ENCODE results near the gene KCNK3. TPM values are rescaled to one million over a fixed set of nuclear protein-coding genes. Genes with fewer than 3 reads are reported as not detected.
A peak's percentile ranks its signal among the peaks of the same experiment; 100 is the strongest.

KCNK3 gene
- total RNA-seq, 2 experiments from 2014 or later, result not detected

- no peak for ATAC-seq
- intact Hi-C loops (cut with micrococcal nuclease), result no loop called here
Observed at GRCh38 chr2:26687801-26688200, 4.7 kb upstream of the KCNK3 start.

DNA sequence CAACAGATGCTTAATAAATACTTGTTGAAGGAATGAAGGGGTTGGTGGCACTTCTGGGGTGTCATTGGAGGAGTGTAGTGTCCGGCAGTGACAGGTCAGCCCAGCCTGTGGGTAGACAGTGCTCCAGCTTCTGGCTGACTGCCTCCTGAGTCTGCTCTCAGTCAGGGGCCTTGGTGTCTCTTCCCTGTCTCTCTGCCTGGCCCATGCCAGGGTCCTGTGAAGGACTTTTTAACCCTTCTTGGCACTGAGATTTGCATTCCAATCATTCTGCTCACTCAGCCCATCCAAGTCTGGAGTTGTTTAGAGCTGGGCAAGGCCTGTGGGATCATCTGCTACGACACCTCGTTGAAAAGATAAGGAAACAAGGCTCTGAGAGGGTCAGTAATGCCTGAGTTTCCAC lies 1.4 kb upstream of the KCNK3 start:
- CTCF ChIA-PET, result no interaction called here
- intact Hi-C loops (cut with micrococcal nuclease), result no loop called here

More at GRCh38 chr2:26687801-26688200, 4.7 kb upstream of the KCNK3 start:
- ChIA-PET POLR2A (no interaction called here), CTCF (no interaction called here)
- Mint-ChIP-seq H3K36me3 (ENCODE audit: low read depth) (no peaks in the 10 kb centered on the region), H3K4me1 (ENCODE audit: low read depth) (no peaks in the 10 kb centered on the region), H3K27ac (no peak overlapping the region), H3K27me3 (peaks cover 29% of the 10 kb centered on the region), H3K4me3 (no peak overlapping the region), H3K9me3 (no peaks in the 10 kb centered on the region)
- no peak for DNase-seq
- no peak for TF ChIP-seq CTCF (IDR thresholded peaks at IDR 0.05)

GRCh38 chr2:26691881-26692278 lies 642 bp upstream of the KCNK3 start:
- no peak for TF ChIP-seq CTCF (IDR thresholded peaks at IDR 0.05)
- CTCF ChIA-PET, result interaction anchor here (1.0 kb wide), 1 partner anchor 155 kb away, joined by 4 read pairs; no protein-coding TSS in a partner anchor
- no peaks in the 10 kb centered on the region for H3K36me3 Mint-ChIP-seq (ENCODE audit: low read depth)
- ATAC-seq (no peak), DNase-seq (no peak)
- no peak overlapping the region for H3K27ac Mint-ChIP-seq
- intact Hi-C loops (cut with micrococcal nuclease), result no loop called here
- H3K9me3 Mint-ChIP-seq, result no peaks in the 10 kb centered on the region
- peaks cover 4% of the 10 kb centered on the region for H3K4me1 Mint-ChIP-seq (ENCODE audit: low read depth)
- POLR2A ChIA-PET, result no interaction called here
- H3K27me3 Mint-ChIP-seq, result peaks cover 45% of the 10 kb centered on the region
- no peak overlapping the region for H3K4me3 Mint-ChIP-seq

More for the DNA sequence above, 1.4 kb upstream of the KCNK3 start:
- peaks cover 4% of the 10 kb centered on the region for H3K4me1 Mint-ChIP-seq (ENCODE audit: low read depth)
- no peak overlapping the region for H3K27ac Mint-ChIP-seq
- ATAC-seq, result no peak
- no peak for DNase-seq
- no peak overlapping the region for H3K4me3 Mint-ChIP-seq
- peaks cover 50% of the 10 kb centered on the region for H3K27me3 Mint-ChIP-seq
- TF ChIP-seq CTCF (IDR thresholded peaks at IDR 0.05), result no peak
- no peaks in the 10 kb centered on the region for H3K9me3 Mint-ChIP-seq
- POLR2A ChIA-PET, result no interaction called here
- no peaks in the 10 kb centered on the region for H3K36me3 Mint-ChIP-seq (ENCODE audit: low read depth)

GRCh38 chr2:26692897-26693849 lies 651 bp downstream of the KCNK3 start:
- Mint-ChIP-seq H3K9me3 (no peaks in the 10 kb centered on the region), H3K27ac (no peak overlapping the region), H3K36me3 (ENCODE audit: low read depth) (no peaks in the 10 kb centered on the region), H3K27me3 (peaks cover 50% of the 10 kb centered on the region), H3K4me3 (no peak overlapping the region), H3K4me1 (ENCODE audit: low read depth) (peaks cover 4% of the 10 kb centered on the region)
- DNase-seq (peak; percentile 8), ATAC-seq (peak; percentile 27)
- POLR2A ChIA-PET, result interaction anchor here (0.6 kb wide), 1 partner anchor 19 kb away, joined by 3 read pairs; no protein-coding TSS in a partner anchor
- CTCF ChIA-PET, result interaction anchor here (1.0 kb wide), 1 partner anchor 153 kb away, joined by 4 read pairs; no protein-coding TSS in a partner anchor
- TF ChIP-seq CTCF (IDR thresholded peaks at IDR 0.05), result no peak
- intact Hi-C loops (cut with micrococcal nuclease), result no loop called here

DNA sequence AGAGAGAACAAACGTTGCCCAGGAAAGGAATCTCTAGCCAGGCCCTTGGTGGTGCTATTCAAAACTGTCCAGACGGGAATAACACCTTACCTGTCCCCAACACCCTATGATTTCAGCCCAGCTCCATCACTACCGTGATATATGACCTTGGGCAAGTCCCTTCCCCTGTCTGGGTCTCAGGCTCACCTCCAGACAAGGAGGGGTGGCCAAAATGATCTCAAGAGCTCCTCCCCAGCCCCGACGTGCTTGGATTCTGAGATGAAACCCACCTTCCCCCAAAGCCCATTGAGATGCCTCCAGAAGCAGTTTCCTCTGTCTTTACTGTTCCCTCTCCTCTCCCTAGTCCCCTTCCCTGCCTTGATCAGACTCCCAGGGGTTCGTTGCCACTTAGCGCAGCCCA lies 1.5 kb downstream of the KCNK3 start:
- no peak overlapping the region for H3K4me3 Mint-ChIP-seq
- DNase-seq (no peak), ATAC-seq (no peak)
- H3K9me3 Mint-ChIP-seq, result no peaks in the 10 kb centered on the region
- peaks cover 4% of the 10 kb centered on the region for H3K4me1 Mint-ChIP-seq (ENCODE audit: low read depth)
- intact Hi-C loops (cut with micrococcal nuclease), result no loop called here
- POLR2A ChIA-PET, result interaction anchor here (0.6 kb wide), 1 partner anchor 20 kb away, joined by 3 read pairs; no protein-coding TSS in a partner anchor
- CTCF ChIA-PET, result no interaction called here
- TF ChIP-seq CTCF (IDR thresholded peaks at IDR 0.05), result no peak
- H3K27me3 Mint-ChIP-seq, result peaks cover 50% of the 10 kb centered on the region
- no peak overlapping the region for H3K27ac Mint-ChIP-seq
- H3K36me3 Mint-ChIP-seq (ENCODE audit: low read depth), result no peaks in the 10 kb centered on the region
